Heart right ventricle (tissue), 16 donors: ENCODE measurements around the gene TRPM3. TPM values are rescaled to one million over a fixed set of nuclear protein-coding genes. Genes with fewer than 3 reads are reported as not detected.

Experiments used
- ATAC-seq, 8 donors: fragments of 200-7000 bp; cut with Tn5 transposase; one replicate each; pipeline ENCODE4 v1.9.1; 2020; ENCODE audit warnings: mild to moderate bottlenecking in 8 of 8, moderate library complexity in 8 of 8, moderate number of reproducible peaks in 1 of 8
- DNase-seq, 2 donors: peaks; one replicate each; pipeline ENCODE4 v3.0.0-alpha.2; 2020
- H3K27ac ChIP-seq, 10 donors: fragments of 200-600 bp; sonication (generic) in 2 of 10; one replicate each; pipeline versions ENCODE4 v1.5.0 to v1.8.0; 2020 to 2022; ENCODE audit warnings: mild to moderate bottlenecking in 3 of 10
- H3K27me3 ChIP-seq, 7 donors: fragments of 200-600 bp; one replicate each; pipeline ENCODE4 v1.8.0; 2021 to 2022; ENCODE audit warnings: mild to moderate bottlenecking in 2 of 7
- H3K36me3 ChIP-seq, 9 donors: fragments of 200-600 bp; sonication (generic) in 1 of 9; one replicate each; pipeline versions ENCODE4 v1.5.0 to v1.8.0; 2020 to 2022; ENCODE audit warnings: mild to moderate bottlenecking in 2 of 9
- H3K4me1 ChIP-seq, 9 donors: fragments of 200-600 bp; sonication (generic) in 1 of 9; one replicate each; pipeline versions ENCODE4 v1.5.0 to v1.8.0; 2020 to 2022; ENCODE audit warnings: mild to moderate bottlenecking in 4 of 9
- H3K4me3 ChIP-seq, 10 donors: fragments of 200-600 bp; sonication (generic) in 2 of 10; one replicate each; pipeline versions ENCODE4 v1.5.0 to v1.8.0; 2020 to 2022; ENCODE audit warnings: mild to moderate bottlenecking in 7 of 10, moderate library complexity in 2 of 10
- H3K9me3 ChIP-seq, 11 donors: fragments of 200-600 bp in 10 of 11; sonication (generic) in 2 of 11; one replicate each; pipeline versions ENCODE4 v1.5.0 to v1.8.0; 2013 to 2022; ENCODE audit warnings: mild to moderate bottlenecking in 2 of 11, control low read depth in 1 of 11, moderate library complexity in 1 of 11
- WGBS, 2 donors: extraction: QIAGEN DNeasy Blood & Tissue Kit; methylation state at CpG; one replicate each; pipeline ENCODE4 v1.1.7; 2013; ENCODE audit warnings: inconsistent platforms in 1 of 2; 5-methylcytosine and 5-hydroxymethylcytosine counted together
- intact Hi-C, 10 donors: fragments of 100-400 bp; cut with DNase I; formaldehyde crosslinking; loops; one replicate each; pipeline versions ENCODE4 v1.11.1 to v1.14.2; 2022
- polyA plus RNA-seq, 2 donors: library from polyadenylated mRNA; stranded (reverse); fragments of 200-250 nt; gene quantifications; one replicate each; pipeline ENCODE4 v1.2.3, GENCODE V29; 2013
- total RNA-seq, 10 donors: library from RNA; stranded (reverse); fragmentation: NEBNext Ultra II Directional in 3 of 10; extraction: Animal tissue kit (Norgen Biotek cat#: 25700) in 3 of 10; gene quantifications; one replicate each; pipeline versions ENCODE4 v1.2.1 to v1.2.4, GENCODE V29; 2021 to 2023
- TF ChIP-seq, protein P1 (sequence below), 9 donors: fragments of 200-600 bp; sonication (generic) in 2 of 9; IDR thresholded peaks; one replicate each; pipeline versions ENCODE4 v1.5.0 to v1.8.0; 2021 to 2022; ENCODE audit warnings: antibody characterized with exemption in 9 of 9, mild to moderate bottlenecking in 5 of 9, moderate library complexity in 1 of 9
- donor health status: Arrhythmogenic right ventricular cardiomyopathy.
- donor health status: ischemic (EF 13 %, LVEDD 7.1; RV severe dilation, severe dysfunction).
- donor health status: healthy with polysubstance abuse.
- donor health status: DM: no; HTN: yes; CAD: no.
- donor health status: DM: no; HTN: no; CAD: no.
- donor health status: ischemic (EF 25% LVEDD 6.9; RV normal size, moderate dysfunction).
- donor health status: ischemic (EF 25% LVEDD 5.7; RV mildly dilated, moderate dysfunction).
- donor health status: healthy.
- donor health status: DM: yes; HTN: yes; CAD: no.
- donor health status: Ischemic cardiomyopathy.
- donor health status: ischemic (EF 35%, LVEDD 5.7; RV mildly dilated, moderate dysfunction).
- donor health status: nonischemic (EF 11% LVEDD 7.7; RV severe dilation, severe dysfunction).
- donor health status: DM: yes; HTN: yes; CAD: no.
- donor health status: PGD.
- donor health status: ischemic (EF 29% LVEDD 5.4; RV normal size, mild dysfunction).
- donor health status: nonischemic (EF 23%, LVEDD 6.1; RV moderate dilation, normal function).

TRPM3 gene
- total and polyA plus RNA-seq, 12 donors = 0.05 to 1.3 (median 0.16) TPM; not detected in 1

DNA sequence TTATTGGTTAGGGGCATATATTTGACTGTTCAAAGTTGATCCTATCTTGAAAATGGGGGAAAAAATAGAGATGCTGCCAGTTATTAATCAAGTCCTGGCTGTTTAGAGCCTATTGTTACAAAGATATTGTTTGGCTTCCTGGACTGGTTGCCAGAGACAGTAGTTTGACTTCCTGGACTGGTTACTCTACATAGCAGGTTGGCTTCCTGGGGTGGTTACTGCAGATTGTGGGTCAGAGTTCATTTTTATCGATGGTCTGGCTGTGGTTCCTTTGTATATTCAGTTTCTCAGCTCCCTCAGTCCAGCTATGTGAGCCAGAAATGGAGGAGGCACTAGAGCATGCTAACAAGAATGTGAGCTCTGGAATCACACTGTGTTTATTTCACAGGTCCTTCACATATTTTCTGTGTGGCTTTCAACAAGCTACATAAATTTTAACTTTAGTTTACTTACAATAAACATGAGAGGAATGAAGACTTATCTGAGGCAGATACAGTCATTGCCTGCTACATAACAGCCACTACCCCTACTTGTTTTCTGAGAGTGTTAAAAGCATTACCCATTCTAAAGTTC lies 137.6 kb downstream of the TRPM3 start:
- Histone ChIP-seq H3K27me3 (no peaks in the 10 kb centered on the region), H3K9me3 (peaks cover 0 to 19% (median 6%) of the 10 kb centered on the region in 11 donors), H3K27ac (no peak overlapping the region), H3K4me1 (no peaks in the 10 kb centered on the region), H3K4me3 (no peak overlapping the region), H3K36me3 (no peaks in the 10 kb centered on the region)
- WGBS, 2 donors = 62 to 66% methylated on average over 1 of the region's 1 CpG
- intact Hi-C loops = no loop called here
- TF ChIP-seq, protein P1, sequence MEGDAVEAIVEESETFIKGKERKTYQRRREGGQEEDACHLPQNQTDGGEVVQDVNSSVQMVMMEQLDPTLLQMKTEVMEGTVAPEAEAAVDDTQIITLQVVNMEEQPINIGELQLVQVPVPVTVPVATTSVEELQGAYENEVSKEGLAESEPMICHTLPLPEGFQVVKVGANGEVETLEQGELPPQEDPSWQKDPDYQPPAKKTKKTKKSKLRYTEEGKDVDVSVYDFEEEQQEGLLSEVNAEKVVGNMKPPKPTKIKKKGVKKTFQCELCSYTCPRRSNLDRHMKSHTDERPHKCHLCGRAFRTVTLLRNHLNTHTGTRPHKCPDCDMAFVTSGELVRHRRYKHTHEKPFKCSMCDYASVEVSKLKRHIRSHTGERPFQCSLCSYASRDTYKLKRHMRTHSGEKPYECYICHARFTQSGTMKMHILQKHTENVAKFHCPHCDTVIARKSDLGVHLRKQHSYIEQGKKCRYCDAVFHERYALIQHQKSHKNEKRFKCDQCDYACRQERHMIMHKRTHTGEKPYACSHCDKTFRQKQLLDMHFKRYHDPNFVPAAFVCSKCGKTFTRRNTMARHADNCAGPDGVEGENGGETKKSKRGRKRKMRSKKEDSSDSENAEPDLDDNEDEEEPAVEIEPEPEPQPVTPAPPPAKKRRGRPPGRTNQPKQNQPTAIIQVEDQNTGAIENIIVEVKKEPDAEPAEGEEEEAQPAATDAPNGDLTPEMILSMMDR (IDR thresholded peaks at IDR 0.05) = no peak
- ATAC-seq (no peak), DNase-seq (no peak)

DNA sequence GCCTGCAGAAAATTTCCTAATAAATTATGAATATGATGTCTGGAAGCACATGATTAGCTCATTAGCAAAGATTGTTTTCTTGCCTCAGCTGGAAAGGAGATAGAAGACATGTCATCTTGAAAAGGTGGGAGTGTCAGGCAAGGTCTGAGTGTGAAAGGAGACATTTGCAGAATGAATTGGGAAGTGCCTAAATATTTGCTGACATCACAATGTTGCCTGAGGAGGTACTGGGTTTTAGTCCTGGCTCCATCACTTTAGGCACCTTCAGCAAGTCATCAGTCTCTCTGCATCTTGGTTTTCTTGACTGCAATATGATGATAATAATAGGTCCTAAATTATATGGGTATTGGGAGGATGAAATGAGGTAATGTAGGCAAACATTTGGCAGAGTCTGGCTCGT lies 140.1 kb downstream of the TRPM3 start:
- 59 to 60% methylated on average over 1 of the region's 1 CpG for WGBS, 2 donors
- no peak overlapping the region for H3K4me3 ChIP-seq
- TF ChIP-seq, protein P1 (IDR thresholded peaks at IDR 0.05) = no peak
- no peaks in the 10 kb centered on the region for H3K4me1 ChIP-seq
- peaks cover 0 to 19% (median 6%) of the 10 kb centered on the region in 11 donors for H3K9me3 ChIP-seq
- no peaks in the 10 kb centered on the region for H3K36me3 ChIP-seq
- H3K27ac ChIP-seq = no peak overlapping the region
- intact Hi-C loops = no loop called here
- ATAC-seq = no peak
- no peak for DNase-seq
- H3K27me3 ChIP-seq = no peaks in the 10 kb centered on the region

DNA sequence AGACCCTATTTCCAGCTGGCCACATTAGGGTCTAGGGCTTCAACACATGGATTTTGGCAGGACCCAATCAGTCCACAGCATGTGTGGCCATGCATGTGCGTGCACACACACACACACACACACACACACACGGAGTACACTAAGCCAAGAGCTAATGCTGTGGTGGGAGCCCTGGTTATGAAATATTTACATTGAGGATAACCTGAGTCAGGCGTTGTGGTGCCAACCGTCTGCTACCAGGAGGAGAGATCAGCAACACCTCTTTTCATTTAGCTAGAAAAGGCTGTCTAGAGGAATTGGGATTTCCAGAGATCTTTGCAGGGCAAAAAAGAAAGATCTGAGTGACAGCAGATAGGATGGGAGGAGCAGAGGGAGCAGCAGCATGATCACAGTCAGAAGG lies 141.5 kb downstream of the TRPM3 start:
- 67 to 70% methylated on average over 4 of the region's 4 CpGs for WGBS, 2 donors
- H3K9me3 ChIP-seq = peaks cover 0 to 18% (median 6%) of the 10 kb centered on the region in 11 donors
- TF ChIP-seq, protein P1 (IDR thresholded peaks at IDR 0.05) = no peak
- H3K27me3 ChIP-seq = no peaks in the 10 kb centered on the region
- no peaks in the 10 kb centered on the region for H3K36me3 ChIP-seq
- H3K27ac ChIP-seq = no peak overlapping the region
- ATAC-seq (no peak), DNase-seq (no peak)
- no peaks in the 10 kb centered on the region for H3K4me1 ChIP-seq
- no peak overlapping the region for H3K4me3 ChIP-seq
- intact Hi-C loops = loop anchor here in 1 of 10 donors (10.0 kb wide), 1 partner anchor 135 kb away; no protein-coding TSS in a partner anchor

DNA sequence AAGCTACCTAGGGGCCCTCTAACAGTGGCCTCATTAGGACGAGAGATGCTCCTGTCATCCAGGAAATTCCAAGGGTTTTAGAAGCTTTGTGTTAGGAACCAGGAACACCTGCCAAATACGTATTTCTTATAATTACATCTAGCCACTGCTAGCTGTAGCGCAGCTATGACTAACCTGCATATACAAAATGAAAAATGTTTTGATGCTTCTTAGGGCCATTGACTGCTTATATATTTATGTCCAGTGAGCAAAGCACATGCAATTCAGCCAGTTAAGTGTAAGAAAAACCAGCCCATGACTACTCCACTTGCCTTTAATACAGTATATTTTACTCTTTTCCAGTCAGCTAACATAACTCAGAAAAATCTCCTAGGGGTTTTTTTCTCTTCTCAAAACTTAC lies 143.3 kb downstream of the TRPM3 start:
- Histone ChIP-seq H3K36me3 (no peaks in the 10 kb centered on the region), H3K9me3 (peaks cover 0 to 2% (median 0%) of the 10 kb centered on the region in 11 donors), H3K4me3 (no peak overlapping the region), H3K27ac (no peak overlapping the region), H3K27me3 (no peaks in the 10 kb centered on the region), H3K4me1 (no peaks in the 10 kb centered on the region)
- intact Hi-C loops = loop anchor here in 1 of 10 donors (10.0 kb wide), 1 partner anchor 133 kb away; no protein-coding TSS in a partner anchor
- WGBS, 2 donors = 75 to 76% methylated on average over 3 of the region's 3 CpGs
- ATAC-seq (no peak), DNase-seq (no peak)
- TF ChIP-seq, protein P1 (IDR thresholded peaks at IDR 0.05) = no peak
